ENCODE data around the gene XKR3.

The XKR3 gene

DNA sequence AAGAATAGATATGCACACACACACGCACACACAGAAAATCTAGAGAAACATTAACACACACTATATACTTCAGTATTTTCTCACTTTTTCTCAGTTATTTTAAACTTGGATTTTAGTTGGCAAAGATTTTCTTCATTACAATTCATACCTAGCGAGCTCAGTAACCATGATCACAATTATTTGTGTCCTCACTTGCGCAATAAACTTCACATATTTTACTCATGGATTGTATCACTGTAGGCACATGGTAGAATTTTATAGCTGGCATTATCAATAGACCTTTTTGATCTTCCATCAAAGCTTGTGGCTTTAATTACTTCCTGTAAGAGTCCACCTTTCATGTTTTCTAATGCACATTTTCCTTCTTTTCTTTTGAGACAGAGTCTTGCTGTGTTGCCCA lies 4.8 kb upstream of the XKR3 start:
- TF ChIP-seq, protein P1, sequence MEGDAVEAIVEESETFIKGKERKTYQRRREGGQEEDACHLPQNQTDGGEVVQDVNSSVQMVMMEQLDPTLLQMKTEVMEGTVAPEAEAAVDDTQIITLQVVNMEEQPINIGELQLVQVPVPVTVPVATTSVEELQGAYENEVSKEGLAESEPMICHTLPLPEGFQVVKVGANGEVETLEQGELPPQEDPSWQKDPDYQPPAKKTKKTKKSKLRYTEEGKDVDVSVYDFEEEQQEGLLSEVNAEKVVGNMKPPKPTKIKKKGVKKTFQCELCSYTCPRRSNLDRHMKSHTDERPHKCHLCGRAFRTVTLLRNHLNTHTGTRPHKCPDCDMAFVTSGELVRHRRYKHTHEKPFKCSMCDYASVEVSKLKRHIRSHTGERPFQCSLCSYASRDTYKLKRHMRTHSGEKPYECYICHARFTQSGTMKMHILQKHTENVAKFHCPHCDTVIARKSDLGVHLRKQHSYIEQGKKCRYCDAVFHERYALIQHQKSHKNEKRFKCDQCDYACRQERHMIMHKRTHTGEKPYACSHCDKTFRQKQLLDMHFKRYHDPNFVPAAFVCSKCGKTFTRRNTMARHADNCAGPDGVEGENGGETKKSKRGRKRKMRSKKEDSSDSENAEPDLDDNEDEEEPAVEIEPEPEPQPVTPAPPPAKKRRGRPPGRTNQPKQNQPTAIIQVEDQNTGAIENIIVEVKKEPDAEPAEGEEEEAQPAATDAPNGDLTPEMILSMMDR (IDR thresholded peaks at IDR 0.05; ENCODE audit: insufficient read depth, low read length, poor library complexity, severe bottlenecking) = no peak
- DNase-seq (ENCODE audit: extremely low read depth, insufficient read length) = no peak
- H3K36me3 ChIP-seq (ENCODE audit: control insufficient read depth, insufficient read depth, low read length) = no peaks in the 10 kb centered on the region

DNA sequence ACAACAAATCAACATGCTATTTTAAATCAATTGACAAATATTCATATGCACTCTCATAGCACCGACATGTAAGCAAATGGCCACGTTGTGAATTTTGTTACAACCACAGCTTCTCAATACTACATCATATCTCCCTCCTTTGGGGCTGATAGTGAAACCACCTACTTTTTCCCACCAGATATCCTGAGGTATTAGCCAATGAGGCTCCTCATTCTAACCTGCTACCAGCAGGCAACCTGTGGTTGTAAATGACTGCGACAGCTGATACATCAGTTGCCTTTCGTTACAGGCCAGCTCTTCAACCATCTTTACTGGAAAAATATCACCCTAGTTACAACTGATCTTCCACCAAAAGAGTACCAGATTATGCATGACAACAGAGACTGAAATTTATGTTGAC lies 3.7 kb upstream of the XKR3 start:
- no peaks in the 10 kb centered on the region for H3K36me3 ChIP-seq (ENCODE audit: control insufficient read depth, insufficient read depth, low read length)
- TF ChIP-seq, protein P1 (IDR thresholded peaks at IDR 0.05; ENCODE audit: insufficient read depth, low read length, poor library complexity, severe bottlenecking) = no peak
- no peaks in the 10 kb centered on the region for H3K27me3 ChIP-seq (replicated peaks; ENCODE audit: control insufficient read depth, insufficient read depth, low read length)
- no peak for DNase-seq (ENCODE audit: extremely low read depth, insufficient read length)
- H3K4me3 ChIP-seq (replicated peaks; ENCODE audit: low read depth, low read length) = no peak overlapping the region

More for the DNA sequence above, 4.8 kb upstream of the XKR3 start:
- H3K27me3 ChIP-seq (replicated peaks; ENCODE audit: control insufficient read depth, insufficient read depth, low read length) = no peaks in the 10 kb centered on the region
- H3K4me3 ChIP-seq (replicated peaks; ENCODE audit: low read depth, low read length) = no peak overlapping the region

DNA sequence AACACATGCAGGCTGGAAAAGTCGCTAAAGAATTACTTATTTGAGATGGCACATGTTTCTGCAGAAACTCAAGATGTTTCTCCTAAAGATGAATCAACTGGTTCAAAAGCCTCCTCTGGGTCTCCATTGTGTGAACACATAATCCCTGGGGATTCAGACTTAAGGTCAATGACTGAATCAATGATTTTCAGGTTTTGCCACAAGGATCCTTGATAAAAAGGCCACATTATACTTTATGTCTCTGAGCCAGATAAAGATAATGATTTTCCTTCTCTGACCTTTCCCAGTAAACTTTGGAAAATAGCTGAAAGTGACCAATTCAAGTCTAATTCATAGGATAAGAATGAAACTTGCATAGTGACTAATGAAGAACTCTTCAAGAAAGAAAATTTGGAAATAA lies 2.3 kb upstream of the XKR3 start:
- H3K27me3 ChIP-seq (replicated peaks; ENCODE audit: control insufficient read depth, insufficient read depth, low read length) = no peaks in the 10 kb centered on the region
- H3K4me3 ChIP-seq (replicated peaks; ENCODE audit: low read depth, low read length) = no peak overlapping the region
- H3K36me3 ChIP-seq (ENCODE audit: control insufficient read depth, insufficient read depth, low read length) = no peaks in the 10 kb centered on the region
- no peak for DNase-seq (ENCODE audit: extremely low read depth, insufficient read length)
- TF ChIP-seq, protein P1 (IDR thresholded peaks at IDR 0.05; ENCODE audit: insufficient read depth, low read length, poor library complexity, severe bottlenecking) = no peak

DNA sequence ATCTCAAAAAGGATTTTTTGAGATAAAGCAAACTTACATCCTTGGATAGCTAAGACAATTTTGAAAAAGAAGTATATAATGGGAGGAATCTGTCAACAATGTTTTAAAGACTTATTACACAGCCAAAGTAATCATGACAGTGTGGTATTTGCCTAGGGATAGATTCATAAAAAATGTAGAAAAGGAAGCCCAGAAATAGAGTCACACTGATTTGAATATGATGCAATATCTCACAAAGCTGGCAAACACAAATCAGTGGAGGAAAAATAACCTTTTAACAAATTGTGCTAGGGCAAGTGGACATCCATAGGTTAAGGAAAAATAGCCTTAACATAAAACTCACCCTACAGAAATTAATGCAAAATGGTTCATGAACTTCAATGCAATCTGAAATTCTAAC lies 6.0 kb downstream of the XKR3 start:
- TF ChIP-seq, protein P1 (IDR thresholded peaks at IDR 0.05; ENCODE audit: insufficient read depth, low read length, poor library complexity, severe bottlenecking) = no peak

DNA sequence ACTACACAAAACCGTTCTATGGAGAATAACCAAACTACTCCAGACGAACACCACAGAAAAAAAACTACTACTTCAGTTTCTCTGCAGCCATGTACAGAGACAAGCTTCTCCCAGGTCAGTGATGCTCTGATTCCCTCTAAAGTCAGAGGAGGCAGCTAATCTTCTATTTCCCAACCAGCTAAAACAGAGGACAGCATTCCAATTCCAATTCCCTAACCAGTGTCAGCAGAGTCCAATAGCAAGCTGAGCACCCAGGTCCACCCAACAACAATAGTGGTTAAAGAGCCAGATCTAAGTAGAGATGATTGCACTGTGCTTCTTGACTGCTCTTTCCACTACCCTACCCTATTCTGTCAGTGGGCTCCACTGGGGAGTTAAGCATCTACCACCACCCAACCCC lies 6.7 kb downstream of the XKR3 start:
- Histone ChIP-seq H3K36me3 (ENCODE audit: control insufficient read depth, insufficient read depth, low read length) (no peaks in the 10 kb centered on the region), H3K27me3 (replicated peaks; ENCODE audit: control insufficient read depth, insufficient read depth, low read length) (no peaks in the 10 kb centered on the region), H3K4me3 (replicated peaks; ENCODE audit: low read depth, low read length) (no peak overlapping the region)
- TF ChIP-seq, protein P1 (IDR thresholded peaks at IDR 0.05; ENCODE audit: insufficient read depth, low read length, poor library complexity, severe bottlenecking) = no peak
- no peak for DNase-seq (ENCODE audit: extremely low read depth, insufficient read length)

More for the DNA sequence above, 6.0 kb downstream of the XKR3 start:
- no peak for DNase-seq (ENCODE audit: extremely low read depth, insufficient read length)
- no peak overlapping the region for H3K4me3 ChIP-seq (replicated peaks; ENCODE audit: low read depth, low read length)
- no peaks in the 10 kb centered on the region for H3K27me3 ChIP-seq (replicated peaks; ENCODE audit: control insufficient read depth, insufficient read depth, low read length)
- no peaks in the 10 kb centered on the region for H3K36me3 ChIP-seq (ENCODE audit: control insufficient read depth, insufficient read depth, low read length)

DNA sequence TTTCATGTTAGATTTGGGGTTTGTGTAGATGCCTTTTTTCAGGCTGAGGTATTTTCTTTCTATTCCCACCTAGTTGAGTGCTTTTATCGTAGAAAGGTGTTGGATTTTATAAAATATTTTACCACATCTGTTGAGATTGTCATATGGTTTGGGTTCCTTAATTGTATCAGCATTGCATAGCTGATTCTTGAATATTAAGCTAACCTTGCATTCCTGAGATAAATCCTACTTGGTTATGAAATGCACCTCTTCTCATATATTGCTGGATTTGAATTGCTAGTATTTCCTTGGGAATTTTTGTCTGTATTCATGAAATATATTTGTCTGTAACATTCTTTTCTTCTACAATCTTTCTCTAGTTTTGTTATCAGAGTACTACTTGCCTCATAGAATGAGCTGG lies 10.1 kb downstream of the XKR3 start:
- DNase-seq (ENCODE audit: extremely low read depth, insufficient read length) = no peak
- H3K27me3 ChIP-seq (replicated peaks; ENCODE audit: control insufficient read depth, insufficient read depth, low read length) = no peaks in the 10 kb centered on the region
- no peaks in the 10 kb centered on the region for H3K36me3 ChIP-seq (ENCODE audit: control insufficient read depth, insufficient read depth, low read length)
- TF ChIP-seq, protein P1 (IDR thresholded peaks at IDR 0.05; ENCODE audit: insufficient read depth, low read length, poor library complexity, severe bottlenecking) = no peak
- no peak overlapping the region for H3K4me3 ChIP-seq (replicated peaks; ENCODE audit: low read depth, low read length)

Measured in GM06990 (cell line).